Activated CD4-positive, CD25-positive, alpha-beta regulatory T cell (primary cell): Measurements from ENCODE around the gene MRPS34.

Source experiments
- DNase-seq, 4 experiments: peaks; one replicate each; lab custom pipeline; 2025; lab: John Stamatoyannopoulos, UW

The MRPS34 gene

GRCh38 chr16:1794221-1794871 lies 21.4 kb upstream of the MRPS34 start:
- no peak for DNase-seq

- no peak for DNase-seq
These were observed 20.8 kb upstream of the MRPS34 start, which contains the start of gene IGFALS for GRCh38 chr16:1793578-1794220. Gene IGFALS, minus strand, starts transcription at chr16:1793705. Its CDS starts 53 bp downstream, at chr16:1793652.

GRCh38 chr16:1792836-1793577 lies 20.1 kb upstream of the MRPS34 start:
- no peak for DNase-seq

GRCh38 chr16:1791943-1792812 lies 19.2 kb upstream of the MRPS34 start:
- DNase-seq, result no peak

GRCh38 chr16:1791256-1791942 lies 18.5 kb upstream of the MRPS34 start:
- DNase-seq, result no peak

GRCh38 chr16:1790611-1791255 lies 17.8 kb upstream of the MRPS34 start:
- no peak for DNase-seq

GRCh38 chr16:1790261-1790610 lies 17.3 kb upstream of the MRPS34 start:
- DNase-seq, result no peak

- DNase-seq, result no peak
These were observed 16.7 kb upstream of the MRPS34 start for GRCh38 chr16:1789643-1790045.

GRCh38 chr16:1788708-1789100 lies 15.8 kb upstream of the MRPS34 start:
- no peak for DNase-seq

GRCh38 chr16:1788095-1788707 lies 15.3 kb upstream of the MRPS34 start:
- no peak for DNase-seq

GRCh38 chr16:1787322-1788094 lies 14.6 kb upstream of the MRPS34 start:
- no peak for DNase-seq

- no peak for DNase-seq
These were observed 14.1 kb upstream of the MRPS34 start for GRCh38 chr16:1787056-1787321.

GRCh38 chr16:1786242-1787055 lies 13.5 kb upstream of the MRPS34 start:
- DNase-seq, result no peak

GRCh38 chr16:1785846-1786170 lies 12.9 kb upstream of the MRPS34 start:
- DNase-seq, result no peak

- no peak for DNase-seq
These were observed 12.3 kb upstream of the MRPS34 start for GRCh38 chr16:1784977-1785845.

- DNase-seq, result peak; percentile 94 to 95 (median 94)
These were observed 9.7 kb upstream of the MRPS34 start, which contains the start of the genes NUBP2 and SPSB3 for GRCh38 chr16:1782408-1783264. Gene NUBP2, plus strand, starts transcription at chr16:1782960. Its CDS starts 61 bp downstream, at chr16:1783021. Gene SPSB3, minus strand, starts transcription at chr16:1782571. Its CDS starts 1,088 bp downstream, at chr16:1781483.

- no peak for DNase-seq
These were observed 8.9 kb upstream of the MRPS34 start for GRCh38 chr16:1781758-1782407.
